Panc1 (cell line): ENCODE measurements around the gene PIP4P1.

ENCODE experiments used
- CTCF ChIP-seq: fragments of 450-650 bp; IDR thresholded peaks from 2 replicates; pipeline ENCODE4 v1.5.1; 2017; ENCODE audit warnings: mild to moderate bottlenecking
- POLR2AphosphoS5 ChIP-seq: IDR thresholded peaks from 2 replicates; pipeline ENCODE4 v1.6.1; 2012; ENCODE audit warnings: mild to moderate bottlenecking, low read depth, low read length, moderate library complexity
- TCF7L2 ChIP-seq: IDR thresholded peaks from 2 replicates; pipeline ENCODE4 v1.6.1; 2011; ENCODE audit warnings: mild to moderate bottlenecking, low read depth, low read length, inconsistent platforms

- TF ChIP-seq CTCF (no peak), TCF7L2 (no peak), POLR2AphosphoS5 (no peak)
These were observed 11.4 kb upstream of the PIP4P1 start for GRCh38 chr14:20472536-20473169.
